ENCODE results near the gene RHBDD3.

DNA sequence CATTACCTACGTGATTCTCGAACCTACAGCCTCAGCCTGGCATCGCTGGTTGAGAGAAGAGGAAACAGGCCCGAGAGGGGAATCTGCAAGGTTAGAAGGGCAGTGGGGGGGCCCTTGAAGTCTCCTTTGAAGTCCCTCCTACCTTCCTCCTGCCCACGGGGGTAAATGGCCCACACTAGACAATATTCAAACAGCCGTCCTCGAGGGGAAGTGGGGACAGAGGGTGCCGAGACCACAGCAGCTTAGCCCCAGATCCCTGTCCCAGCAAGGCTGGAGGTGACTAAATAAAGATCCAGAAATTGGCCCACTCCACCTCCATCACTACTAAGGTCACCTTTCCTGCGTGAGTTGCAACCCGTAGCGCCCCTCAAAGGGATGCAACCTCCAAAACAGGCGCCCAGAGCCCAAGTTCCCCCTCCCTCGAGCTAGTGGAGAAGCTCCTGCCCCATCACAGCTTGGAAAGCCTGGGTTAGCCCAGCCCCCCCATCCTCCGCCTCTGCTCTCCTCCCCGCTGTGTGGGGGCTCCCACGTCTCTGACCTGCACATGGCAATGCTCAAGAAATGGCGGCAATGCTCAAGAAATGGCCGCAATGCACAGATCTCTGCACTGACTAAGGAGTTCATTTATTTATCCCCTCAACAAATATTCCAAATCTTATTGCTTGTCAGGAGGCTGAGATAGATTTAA is 48.5 kb upstream of the RHBDD3 start:
- TF ChIP-seq, protein P1, sequence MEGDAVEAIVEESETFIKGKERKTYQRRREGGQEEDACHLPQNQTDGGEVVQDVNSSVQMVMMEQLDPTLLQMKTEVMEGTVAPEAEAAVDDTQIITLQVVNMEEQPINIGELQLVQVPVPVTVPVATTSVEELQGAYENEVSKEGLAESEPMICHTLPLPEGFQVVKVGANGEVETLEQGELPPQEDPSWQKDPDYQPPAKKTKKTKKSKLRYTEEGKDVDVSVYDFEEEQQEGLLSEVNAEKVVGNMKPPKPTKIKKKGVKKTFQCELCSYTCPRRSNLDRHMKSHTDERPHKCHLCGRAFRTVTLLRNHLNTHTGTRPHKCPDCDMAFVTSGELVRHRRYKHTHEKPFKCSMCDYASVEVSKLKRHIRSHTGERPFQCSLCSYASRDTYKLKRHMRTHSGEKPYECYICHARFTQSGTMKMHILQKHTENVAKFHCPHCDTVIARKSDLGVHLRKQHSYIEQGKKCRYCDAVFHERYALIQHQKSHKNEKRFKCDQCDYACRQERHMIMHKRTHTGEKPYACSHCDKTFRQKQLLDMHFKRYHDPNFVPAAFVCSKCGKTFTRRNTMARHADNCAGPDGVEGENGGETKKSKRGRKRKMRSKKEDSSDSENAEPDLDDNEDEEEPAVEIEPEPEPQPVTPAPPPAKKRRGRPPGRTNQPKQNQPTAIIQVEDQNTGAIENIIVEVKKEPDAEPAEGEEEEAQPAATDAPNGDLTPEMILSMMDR (IDR thresholded peaks at IDR 0.05) = no peak
- TF ChIP-seq POLR2A (IDR thresholded peaks at IDR 0.05) (no peak), POLR2AphosphoS5 (IDR thresholded peaks at IDR 0.05; ENCODE audit: insufficient read depth in 1 of 2, low read depth in 1 of 2) (no peak)

Data from vagina (tissue), 2 donors.